GM06990 (cell line): ENCODE results near the gene SLC4A3.
"Not testable (repeated sequence)": the region's sequence is repeated elsewhere in the genome, so short reads cannot be mapped to it uniquely, and the experiment has no call there.

Experiments used
- DNase-seq: peaks from one replicate; pipeline ENCODE4 v3.0.0-alpha.2; 2011; ENCODE audit not compliant: insufficient read length; ENCODE audit errors: extremely low read depth
- H3K27me3 ChIP-seq: replicated peaks from 2 replicates; pipeline ENCODE4 v1.6.0; 2011; ENCODE audit warnings: low read length; ENCODE audit not compliant: control insufficient read depth, insufficient read depth
- H3K36me3 ChIP-seq: 2 replicates; pipeline ENCODE4 v1.5.1; 2011; ENCODE audit warnings: low read length; ENCODE audit not compliant: control insufficient read depth, insufficient read depth
- H3K4me3 ChIP-seq: replicated peaks from 2 replicates; pipeline ENCODE4 v1.5.1; 2011; ENCODE audit warnings: low read depth, mild to moderate bottlenecking, control low read depth, low read length
- TF ChIP-seq, protein P1 (sequence below): IDR thresholded peaks from 2 replicates; pipeline ENCODE4 v1.5.1; 2011; ENCODE audit warnings: low read length, control low read depth, mild to moderate bottlenecking, inconsistent platforms; ENCODE audit not compliant: insufficient read depth, poor library complexity, severe bottlenecking

The SLC4A3 gene

GRCh38 chr2:219679571-219679970, 52.1 kb downstream of the SLC4A3 start:
- H3K36me3 ChIP-seq, result no peaks in the 10 kb centered on the region
- TF ChIP-seq, protein P1, sequence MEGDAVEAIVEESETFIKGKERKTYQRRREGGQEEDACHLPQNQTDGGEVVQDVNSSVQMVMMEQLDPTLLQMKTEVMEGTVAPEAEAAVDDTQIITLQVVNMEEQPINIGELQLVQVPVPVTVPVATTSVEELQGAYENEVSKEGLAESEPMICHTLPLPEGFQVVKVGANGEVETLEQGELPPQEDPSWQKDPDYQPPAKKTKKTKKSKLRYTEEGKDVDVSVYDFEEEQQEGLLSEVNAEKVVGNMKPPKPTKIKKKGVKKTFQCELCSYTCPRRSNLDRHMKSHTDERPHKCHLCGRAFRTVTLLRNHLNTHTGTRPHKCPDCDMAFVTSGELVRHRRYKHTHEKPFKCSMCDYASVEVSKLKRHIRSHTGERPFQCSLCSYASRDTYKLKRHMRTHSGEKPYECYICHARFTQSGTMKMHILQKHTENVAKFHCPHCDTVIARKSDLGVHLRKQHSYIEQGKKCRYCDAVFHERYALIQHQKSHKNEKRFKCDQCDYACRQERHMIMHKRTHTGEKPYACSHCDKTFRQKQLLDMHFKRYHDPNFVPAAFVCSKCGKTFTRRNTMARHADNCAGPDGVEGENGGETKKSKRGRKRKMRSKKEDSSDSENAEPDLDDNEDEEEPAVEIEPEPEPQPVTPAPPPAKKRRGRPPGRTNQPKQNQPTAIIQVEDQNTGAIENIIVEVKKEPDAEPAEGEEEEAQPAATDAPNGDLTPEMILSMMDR, result no peak
- H3K4me3 ChIP-seq, result no peak overlapping the region
- no peaks in the 10 kb centered on the region; the same call in none of the 2 replicates for H3K27me3 ChIP-seq
- DNase-seq, result no peak

DNA sequence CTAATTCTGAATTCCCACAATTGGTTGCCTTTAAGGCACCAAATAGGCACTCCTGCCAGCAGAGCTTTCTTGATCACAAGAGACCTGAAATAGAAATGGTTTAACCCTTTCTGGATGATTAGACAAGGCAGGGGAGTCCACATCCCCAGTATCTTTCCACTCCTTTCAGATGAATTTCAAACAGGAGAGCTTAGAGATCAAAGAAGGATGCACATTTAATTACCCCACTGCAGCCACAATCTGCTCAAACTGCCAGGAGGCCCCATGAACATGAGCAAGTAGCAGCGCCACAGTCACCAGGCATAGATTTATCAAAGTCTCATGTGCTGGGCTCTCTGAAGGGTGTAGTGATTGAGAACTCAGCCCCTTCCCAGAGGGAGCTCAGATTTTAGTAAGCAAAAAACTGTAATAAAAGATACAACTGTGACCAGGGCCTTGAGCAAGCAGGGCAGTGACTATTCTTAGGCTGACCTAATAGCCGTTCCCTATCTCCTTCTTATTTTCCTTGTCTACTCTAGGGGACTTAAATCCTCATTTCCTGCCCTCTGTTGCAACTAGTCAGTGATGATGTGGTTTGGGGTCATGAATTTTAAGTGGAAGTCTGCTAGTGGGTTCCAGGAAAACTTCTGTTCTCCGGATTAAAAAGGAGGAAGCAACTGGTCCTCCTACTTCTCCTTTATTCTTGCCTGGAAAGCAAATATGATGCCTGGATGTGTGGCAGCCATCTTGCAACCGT, 53.7 kb downstream of the SLC4A3 start:
- no peaks in the 10 kb centered on the region; the same call in 1 of the 2 replicates for H3K27me3 ChIP-seq
- no peak overlapping the region for H3K4me3 ChIP-seq
- no peak for DNase-seq
- H3K36me3 ChIP-seq, result no peaks in the 10 kb centered on the region
- TF ChIP-seq, protein P1, result no peak

- TF ChIP-seq, protein P1, result no peak
- no peak for DNase-seq
- no peaks in the 10 kb centered on the region for H3K36me3 ChIP-seq
- no peaks in the 10 kb centered on the region for H3K27me3 ChIP-seq
- no peak overlapping the region for H3K4me3 ChIP-seq
Observed at GRCh38 chr2:219681694-219682300, 54.4 kb downstream of the SLC4A3 start.

- not testable (repeated sequence) for H3K36me3 ChIP-seq, H3K27me3 ChIP-seq, DNase-seq, H3K4me3 ChIP-seq
Observed at GRCh38 chr2:219683474-219683873, 56.0 kb downstream of the SLC4A3 start.

DNA sequence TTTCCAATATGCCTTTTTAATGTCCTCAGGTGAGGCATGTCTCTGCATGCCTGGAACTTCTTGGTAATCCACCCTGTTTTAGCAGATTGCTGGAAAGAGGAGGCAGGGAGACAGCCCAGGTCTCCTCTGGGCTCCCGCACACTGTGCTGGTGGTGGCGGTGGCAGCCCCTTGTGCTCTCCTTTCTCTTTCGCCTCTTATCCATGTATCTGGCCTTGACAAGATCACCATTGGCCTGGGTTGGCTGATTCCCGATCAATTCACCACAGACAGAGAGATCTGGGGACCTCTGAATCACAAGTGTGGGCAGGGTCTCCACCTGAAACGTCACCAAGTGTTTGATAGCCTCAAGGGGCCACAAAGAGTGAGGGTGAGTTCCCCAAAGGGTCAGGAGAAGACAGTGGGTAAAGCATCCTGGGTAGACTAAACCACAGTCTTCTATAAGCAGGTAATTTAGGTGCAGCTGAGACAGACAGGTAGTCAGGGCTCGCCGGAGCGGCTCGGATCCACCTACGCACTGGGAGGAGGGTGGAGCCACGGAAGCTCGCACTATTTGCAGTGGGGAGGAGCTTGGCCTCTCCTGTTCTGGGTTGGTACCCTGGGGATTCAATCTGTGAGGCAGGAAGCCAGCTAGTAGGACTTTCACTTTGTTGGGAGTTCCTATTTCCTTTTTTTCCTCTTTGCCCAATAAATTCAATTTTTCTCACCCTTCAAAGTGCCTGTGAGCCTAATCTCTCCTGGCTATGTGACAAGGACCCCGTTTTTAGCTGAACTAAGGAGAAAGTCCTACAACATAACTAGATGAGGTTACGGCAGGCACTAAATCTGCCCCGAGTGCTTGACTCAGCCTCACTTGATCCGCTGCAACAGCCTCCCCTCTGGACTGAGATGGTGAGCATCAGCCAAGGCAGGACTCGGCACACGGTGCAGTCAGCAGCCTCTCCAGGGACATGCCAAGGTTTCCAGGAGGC, 57.6 kb downstream of the SLC4A3 start:
- peak overlapping the region; percentile 72 for H3K4me3 ChIP-seq
- TF ChIP-seq, protein P1, result no peak
- H3K27me3 ChIP-seq, result no peaks in the 10 kb centered on the region
- peak; percentile 72 for DNase-seq
- H3K36me3 ChIP-seq, result no peaks in the 10 kb centered on the region

- TF ChIP-seq, protein P1, result no peak
- H3K36me3 ChIP-seq, result no peaks in the 10 kb centered on the region
- H3K27me3 ChIP-seq, result no peaks in the 10 kb centered on the region
- H3K4me3 ChIP-seq, result no peak overlapping the region
- DNase-seq, result no peak
Observed at GRCh38 chr2:219687272-219687671, 59.8 kb downstream of the SLC4A3 start.
